Gastrocnemius medialis (tissue), 4 donors: ENCODE results near the gene PAPSS1. TPM values are rescaled to one million over a fixed set of nuclear protein-coding genes. Genes with fewer than 3 reads are reported as not detected.
"Not testable (repeated sequence)": the region's sequence is repeated elsewhere in the genome, so short reads cannot be mapped to it uniquely, and the experiment has no call there.

ENCODE experiments used
- ATAC-seq, 2 donors: fragments of 150-250 bp; one replicate each; pipeline ENCODE4 v1.9.1; 2016
- DNase-seq, 2 donors: peaks; one replicate each; pipeline ENCODE4 v3.0.0-alpha.2; 2019
- H3K27ac ChIP-seq, 4 donors: fragments of 200-600 bp; sonication (generic); 1 replicate in 1 of 4; 2 replicates in 3 of 4; pipeline ENCODE4 v1.5.1; 2016 to 2018; ENCODE audit warnings: mild to moderate bottlenecking in 2 of 4, moderate library complexity in 1 of 4
- H3K27me3 ChIP-seq, 3 donors: fragments of 200-600 bp; sonication (generic) in 2 of 3; 1 replicate in 1 of 3; 2 replicates in 2 of 3; pipeline versions ENCODE4 v1.5.1 to v1.6.0; 2016 to 2019; ENCODE audit warnings: mild to moderate bottlenecking in 1 of 3, moderate library complexity in 1 of 3
- H3K36me3 ChIP-seq, 2 donors: fragments of 200-600 bp; sonication (generic) in 1 of 2; one replicate each; pipeline ENCODE4 v1.5.1; 2017 to 2018
- H3K4me1 ChIP-seq, 2 donors: fragments of 200-600 bp; sonication (generic) in 1 of 2; one replicate each; pipeline ENCODE4 v1.5.1; 2016 to 2017; ENCODE audit warnings: mild to moderate bottlenecking in 2 of 2
- H3K4me3 ChIP-seq, 4 donors: fragments of 200-600 bp; sonication (generic) in 3 of 4; 1 replicate in 1 of 4; 2 replicates in 3 of 4; pipeline ENCODE4 v1.5.1; 2016 to 2019; ENCODE audit warnings: mild to moderate bottlenecking in 2 of 4
- H3K9me3 ChIP-seq, 3 donors: fragments of 200-600 bp; sonication (generic) in 2 of 3; 1 replicate in 1 of 3; 2 replicates in 2 of 3; pipeline ENCODE4 v1.5.1; 2016 to 2019
- CTCF ChIP-seq, 5 experiments: fragments of 450-650 bp in 3 of 5; fragments of 200-600 bp in 2 of 5; sonication (generic) in 2 of 5; IDR thresholded peaks in 4 of 5; conservative IDR thresholded peaks in 1 of 5; 1 replicate in 4 of 5; 2 replicates in 1 of 5; pipeline ENCODE4 v1.5.1; 2016 to 2019; ENCODE audit warnings: antibody characterized with exemption in 5 of 5, mild to moderate bottlenecking in 3 of 5, moderate library complexity in 3 of 5
- POLR2A ChIP-seq, 2 donors: fragments of 450-650 bp; IDR thresholded peaks; one replicate each; pipeline ENCODE4 v1.6.1; 2017; ENCODE audit warnings: antibody characterized with exemption in 2 of 2, mild to moderate bottlenecking in 2 of 2, moderate library complexity in 2 of 2
- in situ Hi-C, 4 donors: fragments of 200-750 bp; cut with MboI; loops; one replicate each; pipeline versions ENCODE4 v1.15.0 to v1.8.0; 2017; ENCODE audit warnings: low sequenced_read_pairs in 4 of 4
- intact Hi-C: fragments of 100-400 bp; cut with DNase I; formaldehyde crosslinking; loops from one replicate; pipeline ENCODE4 v1.15.1; 2023; ENCODE audit warnings: low total_unique reads
- total RNA-seq, 4 donors: library from RNA; depleted of rRNA; stranded (reverse); fragments of >200 nt; gene quantifications; one replicate each; pipeline versions ENCODE4 v1.1.0 to v1.2.3, GENCODE V29; 2016

The PAPSS1 gene
- total RNA-seq, 4 donors from 2014 or later: 3.7 to 7.0 (median 5.9) TPM

- Histone ChIP-seq H3K9me3 (no peaks in the 10 kb centered on the region), H3K27ac (no peak overlapping the region), H3K27me3 (no peaks in the 10 kb centered on the region), H3K4me1 (peaks cover 3 to 23% of the 10 kb centered on the region in 2 donors), H3K36me3 (no peaks in the 10 kb centered on the region), H3K4me3 (no peak overlapping the region)
- ATAC-seq (no peak), DNase-seq (no peak)
- in situ Hi-C loops (no loop called here), intact Hi-C loops (no loop called here)
- TF ChIP-seq CTCF (IDR thresholded peaks at IDR 0.05 in 4 of 5, conservative IDR thresholded peaks at IDR 0.05 in 1 of 5) (no peak), POLR2A (IDR thresholded peaks at IDR 0.05) (no peak)
Measured at GRCh38 chr4:107736037-107736436, 16.0 kb upstream of the PAPSS1 start.

- no peaks in the 10 kb centered on the region for H3K36me3 ChIP-seq
- H3K27ac ChIP-seq: no peak overlapping the region
- in situ Hi-C loops (no loop called here), intact Hi-C loops (no loop called here)
- ATAC-seq (no peak), DNase-seq (no peak)
- TF ChIP-seq CTCF (IDR thresholded peaks at IDR 0.05 in 4 of 5, conservative IDR thresholded peaks at IDR 0.05 in 1 of 5) (no peak), POLR2A (IDR thresholded peaks at IDR 0.05) (no peak)
- H3K27me3 ChIP-seq: no peaks in the 10 kb centered on the region
- H3K4me3 ChIP-seq: no peak overlapping the region
- no peaks in the 10 kb centered on the region for H3K9me3 ChIP-seq
- peaks cover 0 to 12% of the 10 kb centered on the region in 2 donors for H3K4me1 ChIP-seq
Measured at GRCh38 chr4:107734120-107734519, 14.1 kb upstream of the PAPSS1 start.

GRCh38 chr4:107733431-107733925 lies 13.4 kb upstream of the PAPSS1 start:
- TF ChIP-seq CTCF (IDR thresholded peaks at IDR 0.05 in 4 of 5, conservative IDR thresholded peaks at IDR 0.05 in 1 of 5): no peak
- TF ChIP-seq POLR2A (IDR thresholded peaks at IDR 0.05): no peak
- Histone ChIP-seq H3K27me3 (no peaks in the 10 kb centered on the region), H3K9me3 (no peaks in the 10 kb centered on the region), H3K4me1 (peaks cover 0 to 12% of the 10 kb centered on the region in 2 donors), H3K27ac (no peak overlapping the region), H3K4me3 (no peak overlapping the region), H3K36me3 (no peaks in the 10 kb centered on the region)
- ATAC-seq (no peak), DNase-seq (no peak)
- intact Hi-C loops (no loop called here), in situ Hi-C loops (no loop called here)

GRCh38 chr4:107729050-107729449 lies 9.0 kb upstream of the PAPSS1 start:
- H3K4me3 ChIP-seq, in situ Hi-C loops, intact Hi-C loops, ATAC-seq, H3K9me3 ChIP-seq, H3K4me1 ChIP-seq, H3K36me3 ChIP-seq, DNase-seq, H3K27ac ChIP-seq, H3K27me3 ChIP-seq: not testable (repeated sequence)

- DNase-seq, H3K4me3 ChIP-seq, H3K9me3 ChIP-seq, H3K27ac ChIP-seq, in situ Hi-C loops, intact Hi-C loops, H3K4me1 ChIP-seq, H3K36me3 ChIP-seq, ATAC-seq, H3K27me3 ChIP-seq: not testable (repeated sequence)
Measured at GRCh38 chr4:107726131-107726925, 6.3 kb upstream of the PAPSS1 start.
